Stimulated activated CD8-positive, alpha-beta memory T cell treated with anti-CD3 and anti-CD28 coated beads, Interleukin-12 subunit alpha, Interleukin-12 subunit beta, amount 100 ng/mL, for 24 hours (primary cell): ENCODE results near the gene PIGK.
"Not testable (repeated sequence)": the region's sequence is repeated elsewhere in the genome, so short reads cannot be mapped to it uniquely, and the experiment has no call there.

ENCODE experiments used
- DNase-seq: peaks from one replicate; pipeline ENCODE4 v3.0.0-alpha.2; 2020; ENCODE audit errors: extremely low read depth

PIGK gene

GRCh38 chr1:77193951-77194350 lies 25.3 kb downstream of the PIGK start:
- no peak for DNase-seq

- DNase-seq, result no peak
Observed at GRCh38 chr1:77188770-77189169, 30.5 kb downstream of the PIGK start.

- not testable (repeated sequence) for DNase-seq
Observed at GRCh38 chr1:77186907-77187306, 32.3 kb downstream of the PIGK start.

- no peak for DNase-seq
Observed at GRCh38 chr1:77182083-77182482, 37.1 kb downstream of the PIGK start.

- DNase-seq, result no peak
Observed at GRCh38 chr1:77179632-77180031, 39.6 kb downstream of the PIGK start.

GRCh38 chr1:77175230-77175844 lies 43.9 kb downstream of the PIGK start:
- DNase-seq, result no peak

- no peak for DNase-seq
Observed at GRCh38 chr1:77170687-77171086, 48.5 kb downstream of the PIGK start.

GRCh38 chr1:77168358-77168757 lies 50.9 kb downstream of the PIGK start:
- DNase-seq, result no peak

GRCh38 chr1:77164434-77164944 lies 54.7 kb downstream of the PIGK start:
- DNase-seq, result no peak

GRCh38 chr1:77159706-77160105 lies 59.5 kb downstream of the PIGK start:
- DNase-seq, result not testable (repeated sequence)

- no peak for DNase-seq
Observed at GRCh38 chr1:77156214-77156613, 63.0 kb downstream of the PIGK start.

- no peak for DNase-seq
Observed at GRCh38 chr1:77146270-77146669, 73.0 kb downstream of the PIGK start.

GRCh38 chr1:77143529-77144121 lies 75.6 kb downstream of the PIGK start:
- DNase-seq, result no peak

GRCh38 chr1:77139389-77139788 lies 79.8 kb downstream of the PIGK start:
- no peak for DNase-seq

- no peak for DNase-seq
Observed at GRCh38 chr1:77134359-77134758, 84.9 kb downstream of the PIGK start.

GRCh38 chr1:77133731-77134358 lies 85.4 kb downstream of the PIGK start:
- no peak for DNase-seq

GRCh38 chr1:77126307-77126706 lies 92.9 kb downstream of the PIGK start:
- no peak for DNase-seq

GRCh38 chr1:77121503-77121902 lies 97.7 kb downstream of the PIGK start:
- DNase-seq, result no peak

GRCh38 chr1:77120950-77121349 lies 98.3 kb downstream of the PIGK start:
- DNase-seq, result no peak

GRCh38 chr1:77118712-77119111 lies 100.5 kb downstream of the PIGK start:
- DNase-seq, result no peak

GRCh38 chr1:77104672-77105071 lies 114.6 kb downstream of the PIGK start:
- DNase-seq, result no peak

GRCh38 chr1:77103486-77103885 lies 115.7 kb downstream of the PIGK start:
- DNase-seq, result no peak

- no peak for DNase-seq
Observed at GRCh38 chr1:77100875-77101274, 118.4 kb downstream of the PIGK start.
